Adipose tissue (tissue), 3 donors: ENCODE data around the gene NUS1. TPM values are rescaled to one million over a fixed set of nuclear protein-coding genes. Genes with fewer than 3 reads are reported as not detected.
"Not testable (repeated sequence)": the region's sequence is repeated elsewhere in the genome, so short reads cannot be mapped to it uniquely, and the experiment has no call there.

Experiments
- H3K27ac ChIP-seq: one replicate; pipeline ENCODE4 v1.5.1; 2013; ENCODE audit warnings: low read depth, low read length
- WGBS, 3 donors: extraction: QIAGEN DNeasy Blood & Tissue Kit; methylation state at CpG; one replicate each; pipeline ENCODE4 v1.1.7; 2013; 5-methylcytosine and 5-hydroxymethylcytosine counted together
- polyA plus RNA-seq, 3 donors: library from polyadenylated mRNA; stranded (reverse); fragments of 200-250 nt; gene quantifications; one replicate each; pipeline ENCODE4 v1.2.3, GENCODE V29; 2013
- donor health status: healthy with polysubstance abuse.
- donor health status: Bipolar disorder and iron deficiency.
- donor health status: healthy.

The NUS1 gene
- polyA plus RNA-seq = 10 to 100 TPM; 11.8 to 21.9 (median 17.0) TPM

- 0 to 1% (median 0%) methylated on average over 48 to 53 of the region's 53 CpGs for WGBS, 3 donors
- no peak within 1 kb of the TSS for H3K27ac ChIP-seq
Observed at GRCh38 chr6:117674991-117675657, at the start of gene NUS1. NUS1 (plus strand) TSS chr6:117675469; CDS start chr6:117675671, 202 bp downstream.

- H3K27ac ChIP-seq = no peak overlapping the region
Observed at GRCh38 chr6:117627533-117627932, 47.7 kb upstream of the NUS1 start.

- no peak overlapping the region for H3K27ac ChIP-seq
- WGBS, 3 donors = 39 to 68% (median 60%) methylated on average over 1 of the region's 1 CpG
Observed at GRCh38 chr6:117629119-117629660, 46.1 kb upstream of the NUS1 start.

- H3K27ac ChIP-seq = no peak overlapping the region
- WGBS, 3 donors = 42 to 91% (median 91%) methylated on average over 1 of the region's 1 CpG
Observed at GRCh38 chr6:117637770-117638169, 37.5 kb upstream of the NUS1 start.

DNA sequence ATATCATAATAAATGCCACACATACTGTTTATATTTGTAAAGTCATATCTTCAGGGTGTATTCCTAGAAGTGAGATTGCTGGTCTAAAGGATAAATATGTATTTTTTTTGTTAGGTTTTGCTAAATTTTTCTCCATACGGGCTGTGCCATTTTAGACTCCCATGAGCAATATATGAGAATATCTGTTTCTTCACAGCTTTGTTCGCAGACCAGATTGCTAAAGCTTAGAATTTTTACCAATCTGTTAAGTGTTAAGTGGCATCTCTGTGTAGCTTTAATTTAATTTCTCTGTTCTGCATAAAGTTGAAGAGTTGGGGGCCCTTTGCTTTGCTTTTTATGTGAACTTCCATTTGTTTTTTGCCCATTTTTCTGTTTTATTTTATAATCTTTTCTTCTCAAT is 32.3 kb upstream of the NUS1 start:
- no peak overlapping the region for H3K27ac ChIP-seq
- WGBS, 3 donors = 84 to 93% (median 91%) methylated on average over 2 of the region's 2 CpGs

DNA sequence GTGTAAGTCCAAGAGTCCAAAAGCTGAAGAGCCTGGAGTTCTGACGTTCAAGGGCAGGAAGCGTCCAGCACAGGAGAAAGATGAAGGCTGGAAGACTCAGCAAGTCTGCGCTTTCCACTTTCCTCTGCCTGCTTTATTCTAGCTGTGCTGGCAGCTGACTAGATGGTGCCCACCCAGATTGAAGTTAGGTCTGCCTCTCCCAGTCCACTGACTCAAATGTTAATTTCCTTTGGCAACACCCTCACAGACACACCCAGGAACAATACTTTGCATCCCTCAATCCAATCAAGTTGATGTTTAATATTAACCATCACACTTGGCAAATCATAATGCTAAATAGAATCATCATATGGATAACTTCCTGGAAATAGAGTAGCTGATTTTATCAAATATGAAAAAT is 23.3 kb upstream of the NUS1 start:
- H3K27ac ChIP-seq = not testable (repeated sequence)
- 78 to 87% (median 83%) methylated on average over 3 of the region's 3 CpGs for WGBS, 3 donors

DNA sequence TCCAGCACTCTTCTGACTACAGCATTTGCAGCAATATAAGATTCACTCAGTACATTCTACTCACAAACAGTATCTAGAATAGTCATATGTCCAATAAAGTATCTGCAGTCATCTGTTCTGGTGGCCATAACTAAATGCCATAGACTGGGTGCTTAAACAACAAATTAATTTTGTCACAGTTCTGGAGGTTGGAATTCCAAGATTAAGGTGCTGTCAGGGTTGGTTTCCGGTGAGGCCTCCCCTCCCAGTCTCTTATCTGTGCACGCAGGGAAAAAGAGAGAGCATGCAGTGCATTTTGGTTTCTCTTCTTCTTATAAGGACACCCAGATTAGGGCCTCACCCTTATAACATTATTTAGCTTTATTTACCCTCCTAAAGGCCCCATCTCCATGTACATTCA is 21.3 kb upstream of the NUS1 start:
- 76 to 98% (median 88%) methylated on average over 2 of the region's 2 CpGs for WGBS, 3 donors
- no peak overlapping the region for H3K27ac ChIP-seq

GRCh38 chr6:117655380-117655779 is 19.9 kb upstream of the NUS1 start:
- 72 to 89% (median 84%) methylated on average over 2 of the region's 2 CpGs for WGBS, 3 donors

GRCh38 chr6:117666881-117667280 is 8.4 kb upstream of the NUS1 start:
- 57 to 69% (median 67%) methylated on average over 1 of the region's 1 CpG for WGBS, 3 donors

More at GRCh38 chr6:117655380-117655779, 19.9 kb upstream of the NUS1 start:
- H3K27ac ChIP-seq = no peak overlapping the region

DNA sequence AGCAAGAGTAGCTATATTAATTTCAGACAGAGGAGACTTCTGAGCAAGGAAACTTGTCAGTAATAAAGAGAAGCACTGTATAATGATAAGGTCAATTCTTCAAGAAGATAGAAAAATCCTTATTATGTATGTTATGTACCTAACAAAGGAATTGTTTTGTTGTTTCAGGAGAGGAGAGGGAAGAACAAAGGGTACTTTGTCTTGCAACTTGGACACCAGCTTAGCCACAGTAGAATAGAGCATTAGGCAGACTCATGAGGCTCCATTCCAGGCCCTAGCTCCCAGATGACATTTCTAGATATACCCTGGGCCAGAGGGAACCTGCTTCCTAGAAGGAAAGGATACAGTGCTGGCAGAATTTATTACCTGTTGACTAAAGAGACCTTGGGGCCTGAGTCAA is 6.5 kb upstream of the NUS1 start:
- H3K27ac ChIP-seq = no peak overlapping the region

More at GRCh38 chr6:117666881-117667280, 8.4 kb upstream of the NUS1 start:
- H3K27ac ChIP-seq = no peak overlapping the region

GRCh38 chr6:117674503-117674902 is 766 bp upstream of the NUS1 start:
- H3K27ac ChIP-seq = no peak overlapping the region
- 59 to 81% (median 69%) methylated on average over 10 of the region's 10 CpGs for WGBS, 3 donors

DNA sequence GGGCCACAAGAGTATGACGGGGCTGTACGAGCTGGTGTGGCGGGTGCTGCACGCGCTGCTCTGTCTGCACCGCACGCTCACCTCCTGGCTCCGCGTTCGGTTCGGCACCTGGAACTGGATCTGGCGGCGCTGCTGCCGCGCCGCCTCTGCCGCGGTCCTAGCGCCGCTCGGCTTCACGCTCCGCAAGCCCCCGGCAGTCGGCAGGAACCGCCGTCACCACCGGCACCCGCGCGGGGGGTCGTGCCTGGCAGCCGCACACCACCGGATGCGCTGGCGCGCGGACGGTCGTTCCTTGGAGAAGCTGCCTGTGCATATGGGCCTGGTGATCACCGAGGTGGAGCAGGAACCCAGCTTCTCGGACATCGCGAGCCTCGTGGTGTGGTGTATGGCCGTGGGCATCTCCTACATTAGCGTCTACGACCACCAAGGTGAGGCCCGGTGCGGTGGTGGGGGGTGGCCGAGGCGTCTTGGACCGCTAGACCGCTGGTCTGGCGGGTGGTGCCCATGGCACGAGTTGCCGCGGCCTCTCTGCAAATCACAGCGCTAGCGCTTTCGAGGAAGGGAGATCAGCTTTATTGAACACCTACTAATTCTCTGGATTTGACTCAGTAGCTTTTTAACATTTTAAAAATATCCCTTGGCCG is 511 bp downstream of the NUS1 start:
- not testable (repeated sequence) for H3K27ac ChIP-seq
- WGBS, 3 donors = 0% methylated on average over 14 to 46 of the region's 62 CpGs

GRCh38 chr6:117676577-117677218 is 1.4 kb downstream of the NUS1 start:
- whole genome bisulfite sequencing, 3 donors = 41 to 71% (median 64%) methylated on average over 6 of the region's 6 CpGs
- no peak overlapping the region for H3K27ac ChIP-seq

- WGBS, 3 donors = 38 to 54% (median 46%) methylated on average over 5 of the region's 5 CpGs
- H3K27ac ChIP-seq = no peak overlapping the region
Observed at GRCh38 chr6:117677553-117678141, 2.4 kb downstream of the NUS1 start.

DNA sequence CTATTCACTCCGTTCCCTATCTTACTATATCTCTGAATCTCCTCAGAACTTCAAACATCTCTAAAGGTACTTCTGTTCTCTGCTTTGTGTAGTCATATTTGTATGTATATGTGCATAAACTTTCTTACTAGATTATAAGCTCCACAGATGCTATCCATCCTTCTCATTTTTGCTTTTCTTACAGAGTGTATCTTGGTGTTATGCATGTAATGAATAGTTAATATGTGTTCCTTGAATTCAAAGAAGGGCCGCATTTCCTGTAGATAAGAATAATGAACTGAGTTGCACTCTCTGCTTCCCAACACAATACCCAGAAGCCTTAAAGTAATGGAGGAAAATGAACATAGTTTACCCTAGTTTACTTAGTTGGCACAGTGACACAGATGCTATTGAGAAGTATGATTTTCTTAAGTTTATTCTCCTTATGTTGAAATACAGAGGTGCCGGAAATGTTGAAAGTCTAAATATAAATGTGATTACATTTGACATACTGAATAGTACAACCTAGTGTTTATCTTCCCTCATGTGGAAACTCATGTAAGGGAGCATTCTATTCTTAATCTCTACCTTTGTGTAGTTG is 6.0 kb downstream of the NUS1 start:
- 29 to 48% (median 36%) methylated on average over 3 of the region's 3 CpGs for WGBS, 3 donors
- no peak overlapping the region for H3K27ac ChIP-seq

- H3K27ac ChIP-seq = no peak overlapping the region
- 71 to 95% (median 86%) methylated on average over 1 of the region's 1 CpG for WGBS, 3 donors
Observed at GRCh38 chr6:117684749-117685148, 9.5 kb downstream of the NUS1 start.

DNA sequence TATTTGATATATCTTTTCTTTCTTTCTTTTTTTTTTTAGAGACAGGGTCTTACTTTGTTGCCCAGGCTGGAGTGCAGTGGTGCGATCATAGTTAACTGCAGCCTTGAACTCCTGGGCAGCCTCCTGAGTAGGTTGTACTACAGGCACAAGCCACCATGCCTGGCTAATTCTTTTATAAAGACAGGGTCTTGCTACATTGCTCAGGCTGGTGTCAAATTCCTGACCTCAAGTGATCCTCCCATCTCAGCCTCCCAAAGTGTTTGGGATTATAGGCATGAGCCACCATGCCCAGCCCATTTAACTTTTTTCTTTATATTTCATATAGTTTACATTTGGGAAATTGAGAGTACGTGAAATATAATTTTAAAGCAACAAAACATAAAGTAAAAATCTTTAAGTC is 10.1 kb downstream of the NUS1 start:
- H3K27ac ChIP-seq = no peak overlapping the region
- WGBS, 3 donors = 94 to 98% (median 95%) methylated on average over 2 of the region's 2 CpGs

GRCh38 chr6:117687021-117687648 is 11.9 kb downstream of the NUS1 start:
- 73 to 83% (median 82%) methylated on average over 1 of the region's 1 CpG for WGBS, 3 donors
- no peak overlapping the region for H3K27ac ChIP-seq
